ENCODE measurements around the gene ATP8A2.
"Not testable (repeated sequence)": the region's sequence is repeated elsewhere in the genome, so short reads cannot be mapped to it uniquely, and the experiment has no call there.

ATP8A2 gene

GRCh38 chr13:25463496-25463895 lies 91.7 kb downstream of the ATP8A2 start:
- DNase-seq (ENCODE audit: low read depth in 2 of 2), result no peak

GRCh38 chr13:25466880-25467279 lies 95.1 kb downstream of the ATP8A2 start:
- no peak for DNase-seq (ENCODE audit: low read depth in 2 of 2)

DNA sequence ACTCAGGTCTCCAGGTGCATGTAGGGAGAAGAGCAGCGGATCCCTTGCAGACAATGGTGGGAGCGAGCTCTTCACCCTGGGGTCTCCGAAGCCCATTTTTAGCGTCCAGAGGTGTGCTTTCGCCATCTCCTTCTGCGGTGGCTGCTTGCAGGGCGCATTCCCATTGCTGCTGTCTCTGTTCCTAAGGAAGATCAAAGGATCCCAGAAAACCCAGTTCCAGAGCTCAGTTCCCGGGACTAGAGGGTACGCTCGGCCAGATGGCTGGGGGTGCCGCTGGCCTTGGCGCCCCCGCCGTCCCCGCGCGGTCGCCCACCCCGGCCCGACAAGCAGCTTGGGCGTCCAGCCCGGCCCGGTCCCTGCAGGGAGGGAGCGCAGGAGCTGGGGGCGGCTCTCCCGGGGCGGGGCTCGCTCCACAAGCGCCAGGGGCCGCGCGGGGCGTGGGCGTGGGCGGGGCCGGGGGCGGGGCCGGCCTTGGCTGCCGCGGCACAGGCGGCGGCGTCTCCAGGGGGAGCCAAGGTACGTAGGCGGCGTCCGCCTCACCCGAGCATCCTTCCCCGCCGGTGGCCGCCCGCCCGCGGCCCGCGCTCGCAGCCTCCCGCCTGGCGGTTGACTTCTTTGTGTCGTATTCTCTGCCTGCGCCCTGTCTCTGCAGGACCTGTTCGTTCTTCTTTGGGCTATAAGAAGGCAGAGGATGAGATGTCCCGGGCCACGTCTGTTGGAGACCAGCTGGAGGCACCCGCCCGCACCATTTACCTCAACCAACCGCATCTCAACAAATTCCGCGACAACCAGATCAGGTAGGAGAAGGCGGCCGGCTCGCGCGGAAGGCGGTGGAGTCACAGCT lies 96.8 kb downstream of the ATP8A2 start:
- DNase-seq (ENCODE audit: low read depth in 2 of 2), result no peak

- no peak for DNase-seq (ENCODE audit: low read depth in 2 of 2)
Observed at GRCh38 chr13:25469169-25469525, 97.4 kb downstream of the ATP8A2 start.

- no peak for DNase-seq (ENCODE audit: low read depth in 2 of 2)
Observed at GRCh38 chr13:25473864-25474263, 102.1 kb downstream of the ATP8A2 start.

DNA sequence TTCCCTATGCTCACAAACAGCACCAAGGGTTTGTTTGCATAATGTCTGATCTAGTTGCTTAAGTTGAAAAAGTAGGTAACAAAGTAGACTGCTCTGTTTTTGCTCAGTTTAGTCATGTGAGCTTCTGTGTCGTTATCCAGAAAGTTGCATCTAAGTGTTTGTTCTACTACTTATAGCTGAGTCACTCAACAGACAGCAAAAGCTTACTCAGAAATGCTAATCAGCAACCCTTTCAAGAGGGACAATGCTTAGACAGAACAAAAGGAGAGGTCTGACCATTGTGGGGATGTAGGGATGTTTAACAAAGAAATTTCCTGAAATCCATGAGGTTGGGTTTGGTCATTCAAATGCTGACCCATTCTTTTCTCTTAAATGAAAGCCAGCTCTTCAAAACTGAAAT lies 106.4 kb downstream of the ATP8A2 start:
- DNase-seq (ENCODE audit: low read depth in 2 of 2), result no peak

DNA sequence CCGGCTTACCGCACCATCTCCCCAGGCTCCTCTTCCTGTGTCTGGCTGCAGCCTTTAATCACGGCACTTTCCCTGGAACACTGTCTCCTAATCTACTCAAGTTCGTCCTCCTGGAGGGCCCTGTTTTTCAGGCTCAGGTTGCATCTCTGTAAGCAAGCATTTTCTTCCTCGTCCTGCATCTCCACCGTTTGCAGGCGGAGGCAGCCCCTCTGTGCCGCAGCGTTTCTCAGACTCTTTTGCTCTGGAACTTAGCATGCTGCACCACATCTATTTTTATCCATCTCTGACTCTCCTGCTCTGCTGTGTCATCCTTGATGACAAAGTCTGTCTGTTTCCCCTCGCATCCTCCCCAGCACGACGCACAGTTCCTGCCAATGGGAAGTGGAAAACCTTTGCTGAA lies 117.5 kb downstream of the ATP8A2 start:
- DNase-seq (ENCODE audit: low read depth in 2 of 2), result no peak

- DNase-seq (ENCODE audit: low read depth in 2 of 2), result no peak
Observed at GRCh38 chr13:25490236-25490635, 118.5 kb downstream of the ATP8A2 start.

GRCh38 chr13:25493931-25494640 lies 122.3 kb downstream of the ATP8A2 start:
- no peak for DNase-seq (ENCODE audit: low read depth in 2 of 2)

GRCh38 chr13:25494698-25495411 lies 123.1 kb downstream of the ATP8A2 start:
- no peak for DNase-seq (ENCODE audit: low read depth in 2 of 2)

- DNase-seq (ENCODE audit: low read depth in 2 of 2), result no peak
Observed at GRCh38 chr13:25501231-25501630, 129.5 kb downstream of the ATP8A2 start.

DNA sequence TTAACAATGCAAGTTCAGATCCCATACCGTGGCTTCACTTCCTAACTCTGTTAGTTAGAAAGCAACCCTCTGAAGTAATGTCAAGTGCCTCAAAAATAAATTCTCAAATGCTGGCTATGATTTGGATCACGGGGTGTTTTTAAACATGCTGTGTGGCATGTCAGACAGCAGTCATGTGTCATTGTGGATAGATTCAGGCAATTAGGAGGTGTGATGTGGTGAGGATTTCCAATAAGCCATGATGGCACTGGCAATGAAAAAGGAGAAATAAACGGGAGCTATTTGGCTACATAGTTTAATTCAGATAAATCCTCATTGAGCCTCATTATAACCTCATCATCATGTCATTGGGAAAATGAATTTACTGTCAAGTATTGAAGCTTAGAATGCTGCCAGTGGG lies 130.3 kb downstream of the ATP8A2 start:
- no peak for DNase-seq (ENCODE audit: low read depth in 2 of 2)

DNA sequence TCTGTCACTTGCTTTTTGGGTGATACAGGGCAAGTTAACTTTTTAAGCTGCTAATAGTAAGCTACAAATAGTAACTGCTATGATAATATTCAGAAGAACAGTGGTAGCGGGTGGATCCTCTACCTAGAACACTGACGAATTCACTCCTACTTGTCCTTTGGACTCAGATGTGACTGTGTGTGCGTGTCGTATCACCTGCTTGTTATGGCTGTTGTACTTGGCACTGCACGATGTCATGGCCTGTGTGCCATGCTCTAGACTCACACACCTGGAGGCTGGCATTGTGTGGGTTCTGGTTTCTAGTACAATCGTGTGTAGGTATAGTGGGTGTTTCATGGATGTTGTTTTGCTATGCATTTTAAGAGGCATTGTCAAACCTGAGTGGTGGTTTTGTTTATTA lies 130.8 kb downstream of the ATP8A2 start:
- DNase-seq (ENCODE audit: low read depth in 2 of 2), result no peak

DNA sequence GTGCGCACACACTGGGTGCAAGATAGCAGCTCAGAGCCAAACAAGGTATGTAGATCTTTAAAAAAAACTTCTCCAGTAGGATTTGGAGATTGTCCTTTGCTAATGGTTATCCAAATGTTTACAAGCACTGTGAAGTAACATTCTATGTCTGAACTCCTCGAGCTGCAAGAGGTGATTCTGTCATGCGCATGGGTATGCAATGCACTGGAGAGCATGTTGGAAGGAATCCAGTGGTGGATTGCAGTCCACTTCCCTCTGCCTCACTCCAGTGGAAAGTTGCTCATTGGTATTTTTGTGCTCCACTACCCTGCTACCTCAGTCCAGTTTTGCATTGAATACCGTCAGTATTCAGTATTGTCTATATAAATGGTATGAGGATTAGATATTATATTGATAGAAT lies 132.1 kb downstream of the ATP8A2 start:
- DNase-seq (ENCODE audit: low read depth in 2 of 2), result no peak

GRCh38 chr13:25507841-25508240 lies 136.1 kb downstream of the ATP8A2 start:
- no peak for DNase-seq (ENCODE audit: low read depth in 2 of 2)

- not testable (repeated sequence) for DNase-seq (ENCODE audit: low read depth in 2 of 2)
Observed at GRCh38 chr13:25513060-25513459, 141.3 kb downstream of the ATP8A2 start.

DNA sequence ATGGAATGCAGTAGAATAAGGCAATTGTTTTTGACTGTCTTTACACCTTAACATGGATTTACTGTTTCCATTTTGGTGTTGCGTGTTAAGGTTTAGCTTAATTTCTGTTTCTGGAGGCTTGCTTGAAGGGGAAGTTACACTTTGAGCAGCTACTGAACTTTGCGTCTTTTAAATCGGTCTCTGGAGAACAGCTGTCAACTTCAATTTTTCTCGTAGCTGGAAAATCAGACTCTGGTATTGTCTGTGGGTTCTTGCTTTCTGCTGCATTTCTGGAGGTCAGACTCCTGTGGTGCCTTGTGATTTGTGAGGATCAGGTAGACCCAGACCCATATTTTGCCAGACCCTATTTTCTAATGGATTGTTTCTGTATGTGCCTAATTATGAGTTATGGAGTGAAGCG lies 146.7 kb downstream of the ATP8A2 start:
- no peak for DNase-seq (ENCODE audit: low read depth in 2 of 2)

DNA sequence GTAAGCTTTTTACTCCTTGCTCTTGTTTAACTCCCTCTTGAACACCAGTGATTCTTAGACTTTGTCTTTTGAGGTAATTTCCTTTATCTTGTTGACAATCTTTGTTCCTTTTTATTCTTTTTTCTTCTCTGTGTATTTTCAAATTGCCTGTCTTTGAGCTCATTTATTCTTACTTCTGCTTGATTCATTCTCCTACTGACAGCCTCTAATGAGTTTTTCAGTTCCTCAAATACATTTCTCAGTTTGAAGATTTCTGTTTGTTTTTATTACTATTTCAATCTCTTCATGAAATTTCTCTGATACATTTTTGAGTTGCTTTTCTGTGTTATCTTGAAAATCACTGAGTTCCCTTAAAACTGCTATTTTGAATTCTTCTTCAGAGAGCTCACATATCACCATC lies 154.1 kb downstream of the ATP8A2 start:
- no peak for DNase-seq (ENCODE audit: low read depth in 2 of 2)

- no peak for DNase-seq (ENCODE audit: low read depth in 2 of 2)
Observed at GRCh38 chr13:25528266-25528665, 156.5 kb downstream of the ATP8A2 start.

DNA sequence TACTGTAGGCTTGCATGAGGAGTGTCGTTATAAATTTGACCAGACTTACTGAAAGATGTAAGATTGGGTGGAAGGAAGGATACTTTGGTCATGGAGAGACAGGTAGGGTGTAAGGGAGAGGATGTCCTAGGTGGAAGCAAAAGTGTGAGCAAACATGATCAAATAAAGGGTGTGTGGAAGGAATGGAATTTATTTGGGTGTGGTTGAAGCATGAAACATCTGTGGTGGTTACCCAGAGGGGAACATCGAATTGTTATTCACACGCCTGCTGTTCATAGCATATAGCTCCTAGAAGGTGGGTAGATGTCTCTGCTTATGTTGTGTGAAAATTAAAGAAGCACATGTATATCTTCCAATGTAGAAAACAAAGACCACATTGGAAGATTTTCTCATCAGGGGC lies 157.7 kb downstream of the ATP8A2 start:
- DNase-seq (ENCODE audit: low read depth in 2 of 2), result no peak

DNA sequence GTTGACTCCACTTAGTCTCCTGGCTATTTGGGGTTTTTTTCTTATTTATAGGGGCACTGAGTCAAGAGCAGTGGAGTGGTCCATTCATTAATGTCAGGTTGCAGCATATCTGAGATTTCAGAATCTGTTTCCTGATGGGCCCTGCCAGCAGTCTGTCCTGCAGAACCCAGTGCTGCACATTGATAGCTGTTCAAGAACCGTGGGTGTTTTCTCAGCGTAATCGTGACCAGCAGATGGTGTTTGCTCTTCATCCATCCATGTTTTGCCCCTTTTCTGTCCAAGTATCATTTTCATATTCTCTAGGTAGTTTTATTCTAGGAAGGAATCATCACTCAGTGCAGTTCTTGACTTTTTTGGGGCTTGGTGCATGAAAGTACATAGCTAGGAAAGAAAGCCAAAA lies 166.5 kb downstream of the ATP8A2 start:
- no peak for DNase-seq (ENCODE audit: low read depth in 2 of 2)

- DNase-seq (ENCODE audit: low read depth in 2 of 2), result no peak
Observed at GRCh38 chr13:25541434-25542123, 169.8 kb downstream of the ATP8A2 start.
